Kasumi-1 (cell line): ENCODE results near the gene PSMD5.
"Not testable (repeated sequence)": the region's sequence is repeated elsewhere in the genome, so short reads cannot be mapped to it uniquely, and the experiment has no call there.

Experiments
- DNase-seq, 2 experiments: peaks; one replicate each; lab custom pipeline; 2025; lab: John Stamatoyannopoulos, UW

PSMD5 gene

DNA sequence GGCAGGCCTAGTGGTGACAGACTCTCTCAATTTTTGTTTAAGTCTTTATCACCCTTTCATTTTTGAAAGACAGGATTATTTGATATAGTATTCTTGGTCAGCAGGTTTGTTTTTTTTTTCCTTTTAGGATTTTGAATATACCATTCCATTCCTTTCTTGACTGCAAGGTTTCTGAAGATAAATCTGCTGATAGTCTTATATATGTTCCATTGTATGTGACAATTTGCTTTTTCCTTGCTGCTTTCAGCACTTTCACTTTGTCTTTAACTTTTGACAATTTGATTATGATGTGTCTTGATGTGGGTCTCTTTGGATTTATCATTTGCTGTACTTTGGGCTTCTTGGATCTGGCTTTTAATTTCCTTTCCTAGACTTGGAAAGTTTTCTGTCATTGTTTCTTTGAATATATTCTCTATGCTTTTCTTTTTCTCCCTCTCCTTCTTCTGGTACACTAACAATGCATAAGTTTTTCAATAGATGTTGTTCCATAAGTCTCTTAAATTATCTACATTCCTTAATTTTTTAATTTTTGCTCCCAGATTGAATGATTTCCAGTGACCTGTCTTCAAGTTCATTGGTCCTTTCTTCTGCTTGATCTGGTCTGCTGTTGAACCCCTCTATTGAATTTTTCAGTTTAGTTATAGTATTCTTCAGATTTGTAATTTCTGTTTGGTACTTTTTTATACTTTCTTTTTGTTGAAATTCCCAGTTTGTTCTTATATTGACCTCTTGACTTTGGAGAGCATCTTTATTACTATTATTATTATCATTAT is 34.9 kb downstream of the PSMD5 start:
- DNase-seq: no peak

DNA sequence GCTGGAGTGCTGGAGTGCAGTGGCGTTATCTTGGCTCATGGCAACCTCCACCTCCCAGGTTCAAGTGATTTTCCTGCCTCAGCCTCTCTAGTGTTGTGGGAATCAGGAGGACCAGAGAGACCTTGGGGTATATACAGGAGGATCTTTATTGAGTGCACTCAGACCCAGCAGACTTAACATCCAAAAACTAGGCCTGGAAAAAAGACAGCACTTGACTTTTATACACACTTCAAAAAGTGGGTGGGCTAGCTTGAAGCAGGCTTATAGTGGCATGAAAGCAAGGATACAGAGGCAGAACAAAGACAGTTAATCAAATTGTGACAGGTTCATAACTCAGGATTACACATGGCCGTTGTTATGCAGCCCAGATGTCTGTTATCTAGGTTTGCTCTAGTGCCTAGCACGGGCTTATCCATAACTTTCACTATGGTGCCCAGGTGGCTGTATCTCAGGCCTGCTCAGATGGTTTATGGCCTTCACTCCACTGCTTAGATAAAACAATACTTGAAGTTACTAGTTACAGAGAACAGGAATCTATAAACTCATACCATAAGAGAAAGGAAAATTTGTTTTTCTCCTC is 37.8 kb downstream of the PSMD5 start:
- not testable (repeated sequence) for DNase-seq

DNA sequence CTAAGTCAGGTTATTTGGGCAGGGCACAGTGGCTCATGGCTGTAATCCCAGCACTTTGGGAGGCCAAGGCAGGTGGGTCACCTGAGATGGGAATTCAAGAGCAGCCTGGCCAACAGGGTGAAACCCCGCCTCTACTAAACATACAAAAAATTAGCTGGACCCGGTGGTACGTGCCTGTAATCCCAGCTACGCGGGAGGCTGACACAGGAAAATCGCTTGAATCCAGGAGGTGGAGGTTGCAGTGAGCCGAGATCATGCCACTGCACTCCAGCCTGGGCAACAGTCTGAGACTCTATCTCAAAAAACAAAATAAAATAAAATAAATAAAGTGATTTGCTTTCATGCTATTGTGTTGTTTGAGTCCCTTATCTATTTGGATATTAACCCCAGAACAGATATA is 41.3 kb downstream of the PSMD5 start:
- no peak for DNase-seq

DNA sequence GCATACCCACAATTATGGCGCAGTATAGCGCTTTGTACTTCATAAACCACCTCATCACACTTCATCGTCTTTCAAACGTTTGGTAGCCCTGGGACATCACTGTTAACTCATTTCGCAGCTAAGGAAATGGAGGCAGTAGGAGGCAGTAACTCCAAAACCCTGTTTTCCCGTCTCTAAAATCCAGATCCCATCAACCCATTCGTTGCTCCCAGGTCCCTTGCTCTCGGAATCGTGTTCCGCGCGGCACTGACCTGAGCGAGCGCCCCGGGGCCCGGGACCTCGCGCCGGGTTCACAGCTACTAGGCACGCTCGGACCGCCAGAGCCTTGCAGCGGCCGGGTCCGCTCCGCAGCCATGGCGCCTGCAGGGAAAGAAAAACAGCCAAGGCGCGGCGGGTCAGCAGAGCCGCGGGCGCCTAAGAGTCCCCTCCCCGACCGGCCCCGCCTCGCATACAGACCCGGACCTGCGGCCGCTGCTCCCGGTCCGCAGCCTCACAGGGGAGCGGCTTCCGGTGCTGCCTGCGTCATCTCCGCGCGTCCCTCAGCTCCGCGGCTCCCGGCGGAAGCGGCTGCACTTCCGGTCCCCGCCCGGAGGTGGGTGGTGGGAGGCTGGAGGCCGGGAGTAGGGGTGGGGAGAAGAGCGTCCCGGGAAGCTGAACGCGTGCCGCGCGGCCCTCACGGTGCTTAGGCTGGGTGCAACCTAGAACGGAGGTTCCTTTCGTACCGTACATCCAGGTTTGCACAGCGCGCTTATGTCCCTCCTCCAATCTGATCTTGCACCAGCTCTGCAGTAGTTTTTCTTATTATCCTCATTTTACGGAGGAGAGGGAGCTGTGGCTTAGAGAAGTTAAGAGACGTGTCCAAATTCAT is 49.6 kb downstream of the PSMD5 start, which contains the start of gene FBXW2:
FBXW2 (minus strand) TSS at position 519 of the 868 bp plus-strand sequence. CDS start 5,158 bp downstream, outside the sequence.
- peak; percentile 78 to 83 for DNase-seq

DNA sequence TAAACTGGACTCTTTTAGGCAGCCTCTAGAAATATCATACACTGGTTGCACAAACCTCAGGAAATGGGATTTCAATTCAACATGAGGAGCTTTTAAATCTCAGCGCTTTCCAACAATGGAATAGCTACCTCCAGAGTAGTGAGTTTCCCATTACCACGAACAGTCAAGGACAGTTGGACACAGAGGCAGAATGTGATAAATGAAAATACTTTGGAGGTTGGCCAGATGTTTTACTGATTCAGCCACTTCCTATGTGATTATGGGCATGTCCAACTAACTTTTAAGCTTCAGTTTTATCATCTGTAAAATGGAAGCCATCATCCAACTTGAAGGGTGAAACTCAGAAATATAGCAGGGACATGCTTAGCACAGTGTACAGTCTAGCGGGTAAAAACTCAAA is 51.6 kb downstream of the PSMD5 start:
- DNase-seq: no peak

DNA sequence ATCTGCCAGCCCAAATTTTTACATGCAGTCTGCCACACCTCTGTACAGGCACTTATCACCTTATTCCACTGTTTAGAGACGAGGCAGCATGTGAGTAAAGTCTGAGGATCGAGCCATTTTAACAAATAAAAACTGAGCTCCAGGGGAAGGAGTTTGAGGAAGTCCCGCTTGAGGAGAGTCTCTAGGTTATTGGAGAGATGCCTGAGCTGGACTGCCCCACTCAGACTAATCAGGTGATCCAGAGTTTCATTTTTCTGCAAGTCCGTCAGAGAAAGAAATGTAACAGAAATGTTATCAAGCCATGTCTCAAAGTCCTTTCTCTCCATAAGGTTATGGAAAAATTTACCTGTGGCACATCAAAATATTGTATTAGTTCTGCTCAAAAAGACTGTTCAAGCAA is 54.8 kb downstream of the PSMD5 start:
- no peak for DNase-seq

DNA sequence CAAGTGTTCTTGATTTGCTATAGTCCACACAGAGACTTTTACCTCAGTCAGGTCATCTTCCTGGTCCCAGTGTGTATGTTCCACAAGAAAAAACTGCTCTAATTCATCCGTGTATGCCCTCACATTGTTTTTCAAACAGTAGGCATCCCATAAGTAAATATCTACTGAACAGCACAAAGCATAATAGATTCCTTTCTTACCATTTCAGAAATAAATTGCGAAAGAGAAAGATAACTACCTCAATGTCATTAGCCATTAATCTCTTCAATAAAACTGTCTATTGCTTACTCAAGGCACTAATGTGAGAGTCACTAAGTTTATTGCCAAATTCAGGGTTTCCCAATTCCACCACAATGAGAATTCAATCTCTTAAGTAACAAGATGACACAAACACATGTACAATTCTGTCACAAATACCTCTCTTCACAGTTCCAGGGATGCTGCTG is 59.1 kb downstream of the PSMD5 start:
- no peak for DNase-seq

DNA sequence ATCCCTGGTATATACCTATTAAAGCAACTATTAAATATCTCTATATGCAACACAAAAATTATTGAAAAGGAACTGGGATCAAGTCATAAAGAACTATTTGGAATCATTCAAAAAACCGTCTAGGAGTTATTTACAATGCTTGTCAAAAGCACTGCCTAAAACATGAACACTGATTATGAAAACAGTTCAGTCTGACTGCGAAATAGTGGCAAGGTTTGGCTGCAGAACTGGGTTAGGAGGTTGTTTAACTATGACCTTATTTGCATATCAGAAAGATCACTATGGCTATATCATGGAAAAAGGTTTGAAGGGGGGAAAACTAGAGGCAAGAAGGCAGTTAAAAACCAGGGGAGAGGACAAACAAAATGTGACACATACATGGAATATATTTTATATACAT is 61.5 kb downstream of the PSMD5 start:
- DNase-seq: no peak

DNA sequence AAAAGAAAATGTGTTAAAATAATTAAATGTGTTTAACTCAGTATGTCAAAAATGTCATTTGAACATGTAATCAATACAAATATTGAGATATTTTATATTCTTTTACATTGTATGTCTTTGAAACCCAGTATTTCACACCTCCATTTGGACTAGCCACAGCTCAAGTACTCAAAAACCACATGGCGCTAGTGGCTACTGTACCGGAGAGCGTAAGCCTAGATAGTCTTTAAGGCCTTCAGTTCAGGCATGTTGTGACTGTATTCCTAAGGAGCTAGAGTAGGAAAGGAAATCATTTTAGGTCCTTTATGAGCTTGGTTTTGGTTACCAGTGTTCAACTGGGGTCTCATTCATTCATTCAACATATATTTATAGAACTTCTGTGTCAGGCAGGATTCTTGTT is 62.4 kb downstream of the PSMD5 start:
- no peak for DNase-seq

DNA sequence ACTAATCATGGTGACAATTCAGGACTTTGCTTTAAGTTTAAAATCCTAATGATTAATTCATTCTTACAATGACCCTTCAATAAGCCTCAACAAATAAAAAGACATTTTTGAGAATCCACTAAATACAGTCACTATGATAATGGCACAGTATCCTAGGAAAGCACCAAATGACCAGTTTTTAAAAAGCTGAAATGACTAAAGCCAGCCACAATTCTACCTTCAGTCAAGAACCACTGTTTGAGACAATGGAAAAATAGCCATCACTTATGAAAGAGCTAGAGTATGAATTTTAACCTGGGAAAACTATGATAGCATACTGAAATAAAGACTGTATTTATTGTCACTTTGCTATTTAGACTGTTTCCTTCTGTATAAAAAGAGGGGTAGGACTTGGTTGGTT is 63.5 kb downstream of the PSMD5 start:
- DNase-seq: no peak

DNA sequence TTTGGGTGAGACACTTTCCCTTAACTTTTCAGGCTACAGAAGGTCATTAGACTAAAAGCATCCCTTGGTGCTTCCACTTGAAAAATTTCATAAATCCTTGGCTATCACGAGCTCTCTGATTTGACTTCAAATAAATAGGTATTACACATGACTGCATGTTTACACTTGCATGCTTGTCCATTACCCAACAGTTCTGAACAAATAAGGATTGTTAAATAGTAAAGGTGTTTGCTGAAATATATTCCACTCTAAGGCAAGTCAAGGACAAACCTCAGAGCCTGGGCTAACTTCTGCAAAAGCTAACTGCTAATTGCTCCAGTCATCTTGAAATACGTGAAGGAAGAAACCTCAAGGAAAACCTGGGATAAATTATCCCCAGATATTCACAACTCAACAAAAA is 64.0 kb downstream of the PSMD5 start:
- DNase-seq: no peak

DNA sequence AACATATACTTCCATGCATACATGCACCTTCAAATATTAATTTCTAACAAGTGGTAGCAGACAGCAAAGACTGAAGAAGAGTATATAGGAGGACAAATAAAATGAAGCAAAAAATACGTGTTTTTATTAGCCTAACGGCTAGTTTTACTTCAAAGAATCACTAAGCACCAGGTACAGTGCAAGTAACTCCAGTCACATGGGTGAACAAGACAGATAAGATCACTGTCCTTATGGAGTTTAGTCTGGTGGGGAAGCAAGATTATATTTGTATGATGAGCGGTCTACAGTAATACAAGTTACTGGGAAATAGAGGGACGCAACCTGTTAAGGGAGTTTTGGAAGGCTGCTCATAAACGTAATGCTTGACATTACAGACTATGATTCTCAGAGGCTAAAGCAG is 65.5 kb downstream of the PSMD5 start:
- DNase-seq: no peak

DNA sequence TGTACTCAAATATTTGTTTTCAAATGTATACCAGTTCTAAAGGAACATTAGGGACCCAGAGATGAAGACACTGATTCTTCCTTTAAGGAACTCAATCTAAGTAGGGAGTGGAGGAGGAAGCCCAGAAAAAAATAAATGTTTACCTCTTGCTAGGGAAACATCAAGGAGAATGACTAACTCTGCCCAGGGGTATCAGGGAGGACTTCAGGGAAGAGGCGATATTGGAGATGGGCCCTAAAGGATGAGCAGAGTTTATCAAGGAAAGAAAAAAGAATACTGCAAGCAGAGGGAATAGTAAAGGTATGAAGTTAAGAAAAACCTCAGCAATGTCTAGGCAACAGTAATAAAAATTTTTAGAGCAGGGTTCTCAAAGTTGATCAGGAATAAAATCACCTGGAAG is 65.9 kb downstream of the PSMD5 start:
- DNase-seq: no peak

DNA sequence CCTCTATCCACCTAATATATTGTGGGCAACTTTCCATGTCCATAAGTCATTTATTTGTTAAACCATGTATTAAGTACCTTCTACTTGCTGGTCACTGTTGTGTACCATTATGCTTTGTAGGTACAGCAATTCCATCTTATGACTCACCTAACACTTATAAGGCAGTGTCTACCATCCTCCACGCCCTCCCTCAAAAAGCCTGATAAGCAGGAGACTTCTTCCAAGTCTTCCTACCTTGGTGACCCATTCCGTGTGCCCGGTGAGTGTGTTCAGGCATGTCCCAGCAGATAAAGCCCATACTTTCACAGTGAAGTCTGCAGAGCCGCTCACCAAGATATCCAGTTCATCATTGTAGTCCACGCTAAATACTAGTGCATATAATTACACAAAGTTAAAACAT is 66.9 kb downstream of the PSMD5 start:
- no peak for DNase-seq

DNA sequence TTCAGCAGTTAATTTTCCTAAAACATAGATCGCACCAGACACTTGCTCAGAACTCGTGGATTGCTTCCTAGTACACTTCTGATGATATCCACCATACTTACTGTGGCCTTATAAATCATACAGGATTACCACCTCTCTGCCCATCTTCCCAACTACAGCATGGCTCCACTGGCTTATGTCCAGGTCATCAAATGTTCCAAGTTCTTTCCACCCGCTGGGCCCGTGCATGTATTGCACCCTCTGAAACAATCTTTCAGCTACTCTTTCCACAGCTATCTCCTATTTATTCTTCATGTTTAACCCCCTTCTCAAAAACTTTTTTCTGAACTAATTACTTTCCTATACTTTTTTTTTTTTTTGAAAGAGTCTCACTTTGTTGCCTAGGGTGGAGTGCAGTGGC is 68.0 kb downstream of the PSMD5 start:
- no peak for DNase-seq

DNA sequence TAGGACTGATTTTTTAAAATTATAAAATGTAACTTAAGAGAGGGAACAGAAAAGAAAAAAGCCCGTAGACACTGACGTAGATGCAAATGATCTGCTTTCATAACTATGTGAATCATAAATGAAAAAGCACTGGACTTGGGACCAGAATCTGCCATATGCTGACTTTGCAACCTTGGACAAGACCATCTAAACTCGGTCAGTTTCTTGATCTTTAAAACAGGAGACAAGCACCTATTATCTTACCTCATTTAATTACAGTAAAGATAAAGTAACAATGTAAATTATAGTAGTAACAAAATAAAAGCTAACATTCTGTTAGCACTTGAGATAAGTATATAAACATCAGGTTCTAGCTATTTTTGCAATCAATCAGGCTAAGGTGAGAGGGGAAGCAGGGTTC is 69.5 kb downstream of the PSMD5 start:
- DNase-seq: no peak

DNA sequence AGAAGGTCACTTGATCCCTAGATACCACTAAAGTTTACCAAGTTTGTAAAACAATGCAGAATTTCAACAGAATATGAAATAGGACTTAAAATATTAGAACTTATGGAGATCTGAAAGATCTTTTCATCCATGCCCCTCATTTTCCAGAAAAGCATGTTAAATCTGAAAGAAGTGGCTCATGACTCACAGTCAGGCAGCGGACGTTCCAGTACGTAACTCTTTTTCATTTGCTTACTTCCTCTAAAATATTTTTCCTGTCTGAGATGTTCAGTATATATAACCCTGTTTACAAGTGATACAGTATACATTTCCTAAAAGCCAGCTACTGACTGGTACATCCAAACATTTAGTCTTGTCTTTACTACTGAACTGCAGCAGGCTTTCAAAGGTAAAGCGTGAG is 71.8 kb downstream of the PSMD5 start:
- peak in 1 of 2 experiments; percentile 12 for DNase-seq

DNA sequence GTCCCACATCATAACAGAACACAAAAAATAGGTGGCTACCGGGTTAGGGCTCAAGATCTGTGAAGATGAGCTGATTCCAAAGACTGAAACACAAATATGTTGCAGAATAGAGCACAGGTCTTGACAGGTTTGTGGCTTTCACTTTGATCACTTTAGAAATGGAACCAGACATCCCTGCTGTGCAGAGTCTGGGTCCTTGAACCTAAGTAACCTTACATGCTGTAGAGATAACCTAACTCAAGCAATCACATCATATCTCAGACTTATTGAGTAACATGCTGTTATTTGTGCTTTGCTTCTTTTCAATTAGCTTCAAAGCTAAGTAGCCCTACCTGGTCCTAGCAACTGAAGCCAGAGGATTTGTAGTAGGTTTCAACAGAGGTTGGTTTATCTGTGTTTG is 73.8 kb downstream of the PSMD5 start:
- no peak for DNase-seq

DNA sequence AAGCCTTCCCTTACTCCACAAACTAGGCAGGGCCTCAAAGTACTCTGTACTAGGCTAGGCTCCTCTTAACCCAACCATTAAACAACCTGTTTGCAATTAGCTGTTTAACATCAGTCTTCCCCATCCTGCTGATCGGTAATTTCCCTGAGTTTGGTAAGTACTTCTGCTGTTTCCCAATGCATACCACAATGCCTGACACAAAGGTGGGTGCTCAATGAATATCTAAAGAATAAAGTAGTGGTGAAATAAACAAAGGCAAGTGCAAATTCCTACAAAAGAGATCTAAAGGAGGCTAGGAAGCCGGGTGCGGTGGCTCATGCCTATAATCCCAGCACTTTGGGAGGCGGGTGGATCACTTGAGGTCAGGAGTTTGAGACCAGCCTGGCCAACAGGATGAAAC is 74.5 kb downstream of the PSMD5 start:
- DNase-seq: no peak

DNA sequence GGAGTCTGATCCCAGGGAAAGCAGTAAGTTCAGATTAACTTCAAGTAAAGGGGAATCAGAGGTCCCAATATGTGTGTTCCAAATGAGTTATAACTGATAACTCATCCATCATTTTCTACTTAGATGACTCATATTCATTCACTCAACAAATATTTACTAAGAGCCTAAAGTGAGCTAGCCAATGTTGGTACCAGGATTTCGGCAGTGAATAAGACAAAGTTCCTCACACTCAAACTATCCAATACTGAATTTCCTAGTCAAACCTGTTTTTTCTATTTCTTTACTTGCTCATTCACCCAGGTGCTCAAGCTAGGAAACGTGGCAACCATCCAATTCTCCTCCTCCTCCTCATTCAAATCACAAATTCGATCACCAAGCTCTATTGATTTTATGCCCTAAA is 75.3 kb downstream of the PSMD5 start:
- DNase-seq: no peak
